GM12892 (cell line): ENCODE data around the gene TRABD2B.

Experiments
- POLR2A ChIP-seq: IDR thresholded peaks from 2 replicates; pipeline ENCODE4 v1.6.1; 2011; ENCODE audit warnings: low read depth, low read length, control low read depth
- POLR2AphosphoS5 ChIP-seq: IDR thresholded peaks from 2 replicates; pipeline ENCODE4 v1.6.1; 2011; ENCODE audit warnings: low read depth, low read length, control low read depth
- TAF1 ChIP-seq: IDR thresholded peaks from 2 replicates; pipeline ENCODE4 v1.6.1; 2011; ENCODE audit warnings: low read depth, mild to moderate bottlenecking, control low read depth, low read length, borderline replicate concordance

DNA sequence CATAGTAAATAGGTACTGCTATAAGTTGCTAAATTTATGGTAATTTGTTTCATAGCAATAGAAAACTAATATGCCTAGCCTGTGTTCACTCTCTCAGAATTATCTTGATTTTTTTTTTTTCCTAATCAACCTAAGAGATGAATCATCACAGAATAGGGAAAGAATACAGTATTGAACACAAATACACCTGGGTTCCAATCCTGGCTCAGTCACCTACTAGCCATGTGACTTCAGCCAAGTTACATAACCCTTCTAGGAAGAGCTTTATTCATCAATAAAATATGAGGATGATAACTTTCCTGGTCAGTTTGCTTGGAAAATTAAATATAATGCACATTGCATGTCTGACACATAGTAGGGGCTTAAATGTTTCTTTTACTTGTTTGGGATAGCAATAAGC lies 279.8 kb downstream of the TRABD2B start:
- TF ChIP-seq POLR2A: no peak
- TF ChIP-seq TAF1: no peak
- no peak for TF ChIP-seq POLR2AphosphoS5
